H1 (cell line): ENCODE results near the gene DACH2. TPM values are rescaled to one million over a fixed set of nuclear protein-coding genes. Genes with fewer than 3 reads are reported as not detected.

Source experiments
- CTCF ChIA-PET: fragments of 300-600 bp; sonication (Branson Sonifier 250); formaldehyde crosslinking; loops from one replicate; lab custom pipeline; 2021; ENCODE audit not compliant: partially characterized antibody; lab: Charles Lee
- POLR2A ChIA-PET: fragments of 300-600 bp; sonication (Branson Sonifier 250); formaldehyde crosslinking; loops from one replicate; lab custom pipeline; 2021; ENCODE audit warnings: inconsistent platforms; ENCODE audit not compliant: partially characterized antibody; lab: Charles Lee
- DNase-seq, 2 experiments: peaks; one replicate each; pipeline versions ENCODE4 v3.0.0 to v3.0.0-alpha.2; 2010 to 2022; ENCODE audit warnings: low spot score in 2 of 2, low read depth in 1 of 2, mixed read lengths in 1 of 2
- FAIRE-seq: peaks from 2 replicates; lab custom pipeline; 2011; peaks lifted over from hg19 to GRCh38; lab: Jason Lieb, UNC
- H2AFZ ChIP-seq: 2 replicates; pipeline ENCODE4 v1.8.1; 2012; ENCODE audit warnings: low read length, inconsistent platforms
- H2AK5ac ChIP-seq: 2 replicates; pipeline ENCODE4 v1.6.1; 2013; ENCODE audit warnings: low read depth, low read length
- H2BK120ac ChIP-seq: replicated peaks from 2 replicates; pipeline ENCODE3; 2013; ENCODE audit warnings: low read depth, low read length, inconsistent platforms
- H2BK12ac ChIP-seq: 2 replicates; pipeline ENCODE4 v1.6.1; 2013; ENCODE audit warnings: low read depth, low read length
- H2BK15ac ChIP-seq: 2 replicates; pipeline ENCODE4 v1.6.1; 2013; ENCODE audit warnings: low read length
- H2BK20ac ChIP-seq: 2 replicates; pipeline ENCODE4 v1.6.1; 2013; ENCODE audit warnings: low read length
- H2BK5ac ChIP-seq: 2 replicates; pipeline ENCODE4 v1.6.1; 2013; ENCODE audit warnings: low read depth, low read length
- H3K14ac ChIP-seq: 2 replicates; pipeline ENCODE4 v1.6.1; 2013; ENCODE audit warnings: inconsistent platforms; ENCODE audit not compliant: insufficient read length
- H3K18ac ChIP-seq: 2 replicates; pipeline ENCODE4 v1.6.1; 2013; ENCODE audit warnings: low read length; ENCODE audit errors: extremely low read depth
- H3K23ac ChIP-seq: 2 replicates; pipeline ENCODE4 v1.6.1; 2013; ENCODE audit warnings: inconsistent platforms; ENCODE audit not compliant: insufficient read length
- H3K23me2 ChIP-seq: 2 replicates; pipeline ENCODE4 v1.6.1; 2013; ENCODE audit warnings: low read depth, low read length
- H3K27ac ChIP-seq: 2 replicates; pipeline ENCODE4 v1.6.1; 2011; ENCODE audit warnings: low read depth, low read length, inconsistent platforms
- H3K27me3 ChIP-seq, 4 experiments: replicated peaks in 1 of 4; 1 replicate in 1 of 4; 2 replicates in 3 of 4; pipeline versions ENCODE4 v1.6.1 to v1.8.1; 2011 to 2013; ENCODE audit warnings: low read length in 3 of 4, mild to moderate bottlenecking in 3 of 4, inconsistent platforms in 2 of 4, mixed read lengths in 2 of 4, moderate library complexity in 1 of 4; ENCODE audit not compliant: control insufficient read depth in 3 of 4, insufficient read depth in 3 of 4; ENCODE audit errors: extremely low read depth in 1 of 4
- H3K36me3 ChIP-seq, 4 experiments: 2 replicates each; pipeline versions ENCODE4 v1.6.1 to v1.8.1; 2011 to 2013; ENCODE audit warnings: mild to moderate bottlenecking in 4 of 4, low read length in 3 of 4, moderate library complexity in 2 of 4, control low read depth in 1 of 4, inconsistent platforms in 1 of 4; ENCODE audit not compliant: insufficient read depth in 4 of 4, control insufficient read depth in 2 of 4
- H3K4ac ChIP-seq: replicated peaks from 2 replicates; pipeline ENCODE3; 2013; ENCODE audit warnings: low read length, low read depth, mixed read lengths, inconsistent platforms; ENCODE audit not compliant: insufficient read length
- H3K4me1 ChIP-seq, 4 experiments: replicated peaks in 1 of 4; 1 replicate in 1 of 4; 2 replicates in 3 of 4; pipeline versions ENCODE4 v1.6.1 to v1.8.1; 2011 to 2013; ENCODE audit warnings: low read length in 3 of 4, inconsistent platforms in 2 of 4, mixed read lengths in 1 of 4; ENCODE audit not compliant: insufficient read depth in 4 of 4, control insufficient read depth in 3 of 4
- H3K4me2 ChIP-seq, 2 experiments: 2 replicates each; pipeline versions ENCODE4 v1.6.1 to v1.8.1; 2011 to 2013; ENCODE audit warnings: low read depth in 2 of 2, low read length in 2 of 2, control low read depth in 1 of 2, inconsistent platforms in 1 of 2, mild to moderate bottlenecking in 1 of 2; ENCODE audit not compliant: insufficient read depth in 1 of 2
- H3K4me3 ChIP-seq, 4 experiments: fragments of 200-600, 300-600 bp in 1 of 4; sonication (generic), shearing (Covaris generic), sonication (Bioruptor Twin) in 1 of 4; 2 replicates each; pipeline versions ENCODE4 v1.5.1 to v1.8.1; 2011 to 2016; ENCODE audit warnings: low read length in 4 of 4, low read depth in 3 of 4, control low read depth in 2 of 4, inconsistent platforms in 2 of 4, mild to moderate bottlenecking in 2 of 4, mixed read lengths in 1 of 4, moderate library complexity in 1 of 4; ENCODE audit not compliant: insufficient read depth in 2 of 4; ENCODE audit errors: extremely low read depth in 1 of 4
- H3K56ac ChIP-seq: replicated peaks from 2 replicates; pipeline ENCODE3; 2013; ENCODE audit warnings: low read depth, mild to moderate bottlenecking, mixed read lengths, low read length, inconsistent platforms; ENCODE audit not compliant: insufficient read length
- H3K79me1 ChIP-seq: 2 replicates; pipeline ENCODE4 v1.6.1; 2013; ENCODE audit warnings: low read depth, low read length, control low read depth
- H3K79me2 ChIP-seq, 2 experiments: 2 replicates each; pipeline versions ENCODE4 v1.6.1 to v1.8.1; 2012 to 2013; ENCODE audit warnings: low read length in 2 of 2, mild to moderate bottlenecking in 2 of 2, inconsistent platforms in 1 of 2; ENCODE audit not compliant: insufficient read depth in 2 of 2, control insufficient read depth in 1 of 2
- H3K9ac ChIP-seq, 4 experiments: replicated peaks in 1 of 4; 1 replicate in 1 of 4; 2 replicates in 3 of 4; pipeline versions ENCODE4 v1.6.1 to v1.8.1; 2011 to 2013; ENCODE audit warnings: low read depth in 3 of 4, low read length in 3 of 4, control low read depth in 2 of 4, mild to moderate bottlenecking in 2 of 4, moderate library complexity in 2 of 4, inconsistent platforms in 1 of 4; ENCODE audit errors: extremely low read depth in 1 of 4
- H3K9me3 ChIP-seq, 2 experiments: 2 replicates each; pipeline versions ENCODE4 v1.6.1 to v1.8.1; 2012 to 2013; ENCODE audit warnings: mild to moderate bottlenecking in 2 of 2, moderate library complexity in 2 of 2, control low read depth in 1 of 2, inconsistent platforms in 1 of 2, low read depth in 1 of 2, low read length in 1 of 2, mixed read lengths in 1 of 2; ENCODE audit not compliant: insufficient read depth in 2 of 2
- H4K20me1 ChIP-seq, 2 experiments: replicated peaks in 1 of 2; 2 replicates each; pipeline versions ENCODE3 to v1.8.1; 2011 to 2013; ENCODE audit warnings: inconsistent platforms in 2 of 2, low read length in 2 of 2, mild to moderate bottlenecking in 1 of 2; ENCODE audit not compliant: insufficient read depth in 2 of 2, control insufficient read depth in 1 of 2
- H4K5ac ChIP-seq: 2 replicates; pipeline ENCODE4 v1.6.1; 2013; ENCODE audit warnings: low read length, low read depth, mixed read lengths, inconsistent platforms; ENCODE audit not compliant: insufficient read length
- H4K8ac ChIP-seq: 2 replicates; pipeline ENCODE4 v1.8.0; 2013; ENCODE audit warnings: mild to moderate bottlenecking, moderate library complexity, low read length, inconsistent platforms; ENCODE audit not compliant: insufficient read depth; ENCODE audit errors: extremely low read depth
- H4K91ac ChIP-seq: replicated peaks from 2 replicates; pipeline ENCODE3; 2013; ENCODE audit warnings: low read length, mixed read lengths, inconsistent platforms; ENCODE audit not compliant: insufficient read length
- RAD21 ChIP-seq, 2 experiments: IDR thresholded peaks in 1 of 2; conservative IDR thresholded peaks in 1 of 2; 2 replicates each; pipeline ENCODE4 v1.6.1; 2011; ENCODE audit warnings: low read depth in 2 of 2, low read length in 2 of 2, improper control_type of control experiment in 1 of 2, inconsistent platforms in 1 of 2, mild to moderate bottlenecking in 1 of 2, moderate library complexity in 1 of 2
- WGBS, 2 experiments: shearing (Covaris generic) in 1 of 2; methylation state at CpG; one replicate each; pipeline versions ENCODE4 v1.1.6 to v1.1.7; 2013 to 2015; ENCODE audit warnings: low lambda C conversion rate in 2 of 2, mixed read lengths in 2 of 2, inconsistent platforms in 1 of 2, low coverage in 1 of 2, missing lambda C conversion rate in 1 of 2; ENCODE audit not compliant: insufficient replicate concordance in 2 of 2, insufficient coverage in 1 of 2, insufficient read length in 1 of 2; ENCODE audit errors: extremely low coverage in 1 of 2, missing lambda C conversion rate in 1 of 2; 5-methylcytosine and 5-hydroxymethylcytosine counted together
- polyA plus RNA-seq, 7 experiments: library from polyadenylated mRNA; depleted of rRNA in 3 of 7; stranded (reverse) in 5 of 7; unstranded in 2 of 7; fragments of >200 nt in 5 of 7; fragments of 200-250 nt in 2 of 7; gene quantifications; 1 replicate in 5 of 7; 2 replicates in 1 of 7; 4 replicates in 1 of 7; pipeline versions ENCODE4 v1.2.1 to v1.2.3, GENCODE V29; 2011 to 2013; ENCODE audit warnings: missing spikeins in 2 of 7, mixed read lengths in 2 of 7
- total RNA-seq: library from RNA; stranded (reverse); fragmentation: NEBNext Ultra II Directional; extraction: Animal tissue kit (Norgen Biotek cat#: 25700); gene quantifications from 2 replicates; pipeline ENCODE4 v1.2.1, GENCODE V29; 2021
- TF ChIP-seq, protein P1 (sequence below), 3 experiments: IDR thresholded peaks; 1 replicate in 2 of 3; 2 replicates in 1 of 3; pipeline versions ENCODE4 v1.5.1 to v1.6.1; 2011; ENCODE audit warnings: low read length in 3 of 3, mild to moderate bottlenecking in 3 of 3, inconsistent platforms in 2 of 3, low read depth in 1 of 3, moderate library complexity in 1 of 3; ENCODE audit not compliant: insufficient read depth in 1 of 3; ENCODE audit errors: control extremely low read depth in 1 of 3

The DACH2 gene
- total and polyA plus RNA-seq, 2 of the 8 experiments (the other 6 are each of a cell fraction or from before 2014, with no cell fraction given), result 1.0 to 1.8 TPM

DNA sequence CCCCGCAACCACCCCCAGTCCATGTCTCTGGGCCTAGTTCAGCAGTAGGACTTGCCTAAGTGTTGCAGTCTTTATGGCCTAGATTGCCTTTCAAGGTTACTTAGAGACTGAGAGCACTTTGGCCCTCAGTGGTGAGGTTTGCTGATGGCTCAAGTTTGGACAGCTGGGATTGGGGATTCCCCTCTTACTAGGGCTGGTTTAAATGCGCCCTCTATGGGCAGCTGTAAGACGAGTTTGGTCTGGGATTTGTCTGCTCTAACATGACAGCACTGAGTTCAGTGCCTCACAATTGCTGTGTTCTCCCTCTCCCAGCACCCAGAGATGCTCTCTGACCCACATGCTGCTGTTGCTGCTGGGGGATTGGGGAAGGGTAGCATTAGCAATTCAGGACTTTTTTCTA is 23.1 kb downstream of the DACH2 start:
- Histone ChIP-seq H3K79me1 (no peaks in the 10 kb centered on the region), H3K14ac (no peak overlapping the region), H2BK120ac (no peak overlapping the region), H2BK15ac (no peak overlapping the region), H3K23ac (no peak overlapping the region), H4K5ac (no peak overlapping the region), H4K8ac (no peak overlapping the region), H3K18ac (no peak overlapping the region), H3K27me3 (no peaks in the 10 kb centered on the region), H3K23me2 (no peaks in the 10 kb centered on the region), H3K9me3 (no peaks in the 10 kb centered on the region), H2BK5ac (no peak overlapping the region), H3K79me2 (no peaks in the 10 kb centered on the region), H3K4me1 (no peaks in the 10 kb centered on the region), H2BK20ac (no peak overlapping the region), H2AFZ (no peak overlapping the region), H2BK12ac (no peak overlapping the region), H3K27ac (no peak overlapping the region), H3K9ac (no peak overlapping the region), H2AK5ac (no peak overlapping the region), H3K4ac (no peak overlapping the region), H4K20me1 (no peaks in the 10 kb centered on the region), H3K4me3 (no peak overlapping the region), H4K91ac (no peak overlapping the region), H3K56ac (no peak overlapping the region), H3K36me3 (no peaks in the 10 kb centered on the region), H3K4me2 (no peak overlapping the region)
- ChIA-PET POLR2A (no interaction called here), CTCF (interaction anchor here (1.1 to 3.1 kb wide), 8 partner anchors 9 to 543 kb away, joined by 3 to 14 read pairs (median 6); no protein-coding TSS in a partner anchor)
- FAIRE-seq, result peak; percentile 88
- 30% methylated on average over 3 of the region's 3 CpGs; no CpG with 5 or more reads in 1 of the 2 experiments for WGBS, 2 experiments
- DNase-seq, result peak; percentile 23 to 44
- TF ChIP-seq, protein P1, sequence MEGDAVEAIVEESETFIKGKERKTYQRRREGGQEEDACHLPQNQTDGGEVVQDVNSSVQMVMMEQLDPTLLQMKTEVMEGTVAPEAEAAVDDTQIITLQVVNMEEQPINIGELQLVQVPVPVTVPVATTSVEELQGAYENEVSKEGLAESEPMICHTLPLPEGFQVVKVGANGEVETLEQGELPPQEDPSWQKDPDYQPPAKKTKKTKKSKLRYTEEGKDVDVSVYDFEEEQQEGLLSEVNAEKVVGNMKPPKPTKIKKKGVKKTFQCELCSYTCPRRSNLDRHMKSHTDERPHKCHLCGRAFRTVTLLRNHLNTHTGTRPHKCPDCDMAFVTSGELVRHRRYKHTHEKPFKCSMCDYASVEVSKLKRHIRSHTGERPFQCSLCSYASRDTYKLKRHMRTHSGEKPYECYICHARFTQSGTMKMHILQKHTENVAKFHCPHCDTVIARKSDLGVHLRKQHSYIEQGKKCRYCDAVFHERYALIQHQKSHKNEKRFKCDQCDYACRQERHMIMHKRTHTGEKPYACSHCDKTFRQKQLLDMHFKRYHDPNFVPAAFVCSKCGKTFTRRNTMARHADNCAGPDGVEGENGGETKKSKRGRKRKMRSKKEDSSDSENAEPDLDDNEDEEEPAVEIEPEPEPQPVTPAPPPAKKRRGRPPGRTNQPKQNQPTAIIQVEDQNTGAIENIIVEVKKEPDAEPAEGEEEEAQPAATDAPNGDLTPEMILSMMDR (IDR thresholded peaks at IDR 0.05; ENCODE audit: control extremely low read depth in 1 of 3, insufficient read depth in 1 of 3, low read depth in 1 of 3, low read length in 3 of 3), result peak; percentile 44 to 70 (median 59)
- TF ChIP-seq RAD21 (IDR thresholded peaks at IDR 0.05 in 1 of 2, conservative IDR thresholded peaks at IDR 0.05 in 1 of 2; ENCODE audit: low read depth in 2 of 2, low read length in 2 of 2), result peak; percentile 66 to 76
